Spleen (tissue), 11 donors: ENCODE measurements around the gene TINAG. TPM values are rescaled to one million over a fixed set of nuclear protein-coding genes. Genes with fewer than 3 reads are reported as not detected.
"Not testable (repeated sequence)": the region's sequence is repeated elsewhere in the genome, so short reads cannot be mapped to it uniquely, and the experiment has no call there.

Experiments used
- DNase-seq: peaks from one replicate; pipeline ENCODE4 v3.0.0-alpha.2; 2020
- H3K27ac ChIP-seq, 8 donors: fragments of 200-600 bp; sonication (generic) in 7 of 8; 1 replicate in 4 of 8; 2 replicates in 4 of 8; pipeline versions ENCODE4 v1.5.0 to v1.8.0; 2016 to 2021; ENCODE audit warnings: inconsistent platforms in 4 of 8, mild to moderate bottlenecking in 4 of 8, moderate library complexity in 1 of 8
- H3K27me3 ChIP-seq, 7 donors: fragments of 200-600 bp; sonication (generic) in 6 of 7; replicated peaks in 1 of 7; 1 replicate in 4 of 7; 2 replicates in 3 of 7; pipeline versions ENCODE4 v1.5.0 to v1.8.0; 2016 to 2021; ENCODE audit warnings: inconsistent platforms in 3 of 7, mild to moderate bottlenecking in 1 of 7
- H3K36me3 ChIP-seq, 6 donors: fragments of 200-600 bp; sonication (generic) in 5 of 6; 1 replicate in 4 of 6; 2 replicates in 2 of 6; pipeline versions ENCODE4 v1.5.0 to v1.8.0; 2016 to 2021; ENCODE audit warnings: inconsistent platforms in 2 of 6
- H3K4me1 ChIP-seq, 6 donors: fragments of 200-600 bp; sonication (generic) in 5 of 6; 1 replicate in 3 of 6; 2 replicates in 3 of 6; pipeline versions ENCODE4 v1.5.0 to v1.8.0; 2016 to 2021; ENCODE audit warnings: inconsistent platforms in 3 of 6
- H3K4me3 ChIP-seq, 8 donors: fragments of 200-600 bp; sonication (generic) in 7 of 8; 1 replicate in 4 of 8; 2 replicates in 4 of 8; pipeline versions ENCODE4 v1.5.0 to v1.8.0; 2016 to 2021; ENCODE audit warnings: inconsistent platforms in 4 of 8, mild to moderate bottlenecking in 4 of 8, moderate library complexity in 2 of 8
- H3K9me3 ChIP-seq, 8 donors: fragments of 200-600 bp; sonication (generic) in 7 of 8; 1 replicate in 4 of 8; 2 replicates in 4 of 8; pipeline versions ENCODE4 v1.5.0 to v1.8.0; 2016 to 2021; ENCODE audit warnings: inconsistent platforms in 4 of 8
- CTCF ChIP-seq, 11 experiments: fragments of 200-600 bp in 7 of 11; fragments of 450-650 bp in 4 of 11; sonication (generic) in 4 of 11; IDR thresholded peaks in 8 of 11; conservative IDR thresholded peaks in 3 of 11; 1 replicate in 7 of 11; 2 replicates in 4 of 11; pipeline versions ENCODE4 v1.4.0 to v1.8.0; 2016 to 2021; ENCODE audit warnings: antibody characterized with exemption in 11 of 11, inconsistent platforms in 4 of 11, mild to moderate bottlenecking in 1 of 11
- POLR2A ChIP-seq, 3 donors: fragments of 450-650 bp; IDR thresholded peaks; one replicate each; pipeline ENCODE4 v1.5.1; 2017; ENCODE audit warnings: antibody characterized with exemption in 3 of 3, mild to moderate bottlenecking in 1 of 3
- POLR2AphosphoS5 ChIP-seq, 3 donors: sonication (generic); formaldehyde crosslinking; IDR thresholded peaks; one replicate each; pipeline ENCODE4 v1.5.1; 2017; ENCODE audit warnings: antibody characterized with exemption in 3 of 3
- WGBS, 5 donors: extraction: QIAGEN DNeasy Blood & Tissue Kit in 3 of 5; methylation state at CpG; one replicate each; pipeline versions ENCODE4 v1.1.5 to v1.1.7; 2013 to 2018; 5-methylcytosine and 5-hydroxymethylcytosine counted together
- intact Hi-C: fragments of 100-400 bp; cut with DNase I; formaldehyde crosslinking; loops from one replicate; pipeline ENCODE4 v1.15.0; 2023; ENCODE audit warnings: low total_unique reads
- polyA plus RNA-seq, 3 donors: library from polyadenylated mRNA; stranded (reverse); fragments of 200-250 nt; gene quantifications; one replicate each; pipeline ENCODE4 v1.2.1, GENCODE V29; 2013
- total RNA-seq, 7 donors: library from RNA; depleted of rRNA in 3 of 7; stranded (reverse); fragments of >200 nt in 3 of 7; fragmentation: NEBNext Ultra II Directional in 4 of 7; extraction: Animal tissue kit (Norgen Biotek cat#: 25700) in 4 of 7; gene quantifications; one replicate each; pipeline versions ENCODE4 v1.1.0 to v1.2.1, GENCODE V29; 2016 to 2021
- donor health status: healthy with polysubstance abuse.
- donor health status: DM: no; HTN: no; CAD: no; lungs with moderate emphysema.
- donor health status: DM: no; HTN: no; CAD: no.
- donor health status: Bipolar disorder and iron deficiency.
- donor health status: healthy.
- donor health status: DM: no; HTN: no; CAD: no.
- donor health status: DM: yes; HTN: yes; CAD: no.

The TINAG gene
- total and polyA plus RNA-seq, 10 donors = not detected

- no peak overlapping the region for H3K4me3 ChIP-seq
- no peaks in the 10 kb centered on the region for H3K4me1 ChIP-seq
- intact Hi-C loops = no loop called here
- no peak for DNase-seq
- H3K36me3 ChIP-seq = no peaks in the 10 kb centered on the region
- no peak for TF ChIP-seq POLR2AphosphoS5 (IDR thresholded peaks at IDR 0.05)
- no peak for TF ChIP-seq POLR2A (IDR thresholded peaks at IDR 0.05)
- TF ChIP-seq CTCF (IDR thresholded peaks at IDR 0.05 in 8 of 11, conservative IDR thresholded peaks at IDR 0.05 in 3 of 11) = no peak
- 77 to 89% (median 84%) methylated on average over 7 of the region's 7 CpGs for WGBS, 5 donors
- no peaks in the 10 kb centered on the region for H3K27me3 ChIP-seq
- peaks cover 0 to 53% (median 31%) of the 10 kb centered on the region in 8 donors for H3K9me3 ChIP-seq
- no peak overlapping the region for H3K27ac ChIP-seq
Observed at GRCh38 chr6:54327631-54328030, 19.4 kb downstream of the TINAG start.

DNA sequence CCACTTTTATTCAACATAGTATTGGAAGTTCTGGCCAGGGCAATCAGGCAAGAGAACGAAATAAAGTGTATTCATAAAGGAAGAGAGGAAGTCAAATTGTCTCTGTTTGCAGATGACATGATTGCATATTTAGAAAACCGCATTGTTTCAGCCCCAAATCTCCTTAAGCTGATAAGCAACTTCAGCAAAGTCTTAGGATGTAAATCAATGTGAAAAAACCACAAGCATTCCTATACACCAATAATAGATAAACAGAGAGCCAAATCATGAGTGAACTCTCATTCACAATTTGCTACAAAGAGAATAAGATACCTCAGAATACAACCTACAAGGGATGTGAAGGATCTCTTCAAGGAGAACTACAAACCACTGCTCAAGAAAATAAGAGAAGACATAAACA is 23.3 kb downstream of the TINAG start:
- H3K27me3 ChIP-seq, H3K4me1 ChIP-seq, H3K36me3 ChIP-seq, H3K4me3 ChIP-seq, intact Hi-C loops, H3K27ac ChIP-seq, DNase-seq: not testable (repeated sequence)
- 62 to 72% (median 67%) methylated on average over 2 of the region's 2 CpGs for WGBS, 5 donors
- peaks cover 0 to 62% (median 33%) of the 10 kb centered on the region in 8 donors for H3K9me3 ChIP-seq

DNA sequence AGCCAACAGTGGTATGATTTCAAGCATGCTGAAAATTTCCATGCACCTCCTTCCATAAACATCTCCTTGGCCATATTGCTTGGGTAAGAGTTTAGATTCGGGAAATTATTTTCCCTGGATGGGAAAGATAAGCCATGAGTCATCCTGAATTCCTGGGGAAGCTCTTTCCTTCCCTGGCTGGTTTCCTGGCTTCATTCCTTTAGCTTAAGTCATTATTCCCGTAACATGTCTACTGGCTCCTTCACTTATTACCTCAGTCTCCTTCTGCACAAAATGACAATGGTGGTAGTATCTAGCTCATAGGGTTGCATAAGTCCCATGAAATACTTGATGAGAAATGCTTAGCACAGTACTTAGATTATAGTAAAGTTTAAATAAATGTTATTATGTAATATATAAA is 27.6 kb downstream of the TINAG start:
- peaks cover 0 to 26% (median 12%) of the 10 kb centered on the region in 8 donors for H3K9me3 ChIP-seq
- WGBS, 5 donors = 41 to 59% (median 52%) methylated on average over 2 of the region's 2 CpGs
- intact Hi-C loops = no loop called here
- no peak for DNase-seq
- H3K4me1 ChIP-seq = no peaks in the 10 kb centered on the region
- TF ChIP-seq POLR2AphosphoS5 (IDR thresholded peaks at IDR 0.05) (no peak), POLR2A (IDR thresholded peaks at IDR 0.05) (no peak), CTCF (IDR thresholded peaks at IDR 0.05 in 8 of 11, conservative IDR thresholded peaks at IDR 0.05 in 3 of 11) (no peak)
- no peak overlapping the region for H3K4me3 ChIP-seq
- no peaks in the 10 kb centered on the region for H3K36me3 ChIP-seq
- H3K27ac ChIP-seq = no peak overlapping the region
- H3K27me3 ChIP-seq = no peaks in the 10 kb centered on the region

DNA sequence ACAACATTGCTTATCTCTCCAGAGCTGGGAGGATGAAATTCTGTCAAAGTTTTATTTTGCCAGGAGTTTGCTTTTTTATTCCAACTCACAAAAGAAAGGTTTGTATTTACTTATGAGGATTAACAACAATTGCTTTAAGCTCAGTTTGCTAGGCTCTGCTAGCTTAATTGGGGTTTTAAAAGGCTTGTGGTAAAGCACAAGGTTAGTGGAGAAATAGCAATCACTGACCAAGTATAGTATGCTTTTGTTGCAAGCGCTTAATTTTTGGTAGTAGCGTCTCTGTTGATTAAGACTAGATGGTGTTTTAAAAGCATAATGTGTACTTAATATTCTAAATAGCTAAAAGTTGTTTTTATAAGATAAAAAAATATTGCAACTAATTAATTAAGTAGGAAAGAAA is 45.7 kb downstream of the TINAG start:
- H3K9me3 ChIP-seq = no peaks in the 10 kb centered on the region
- DNase-seq = no peak
- no peak overlapping the region for H3K4me3 ChIP-seq
- intact Hi-C loops = no loop called here
- no peaks in the 10 kb centered on the region for H3K36me3 ChIP-seq
- TF ChIP-seq POLR2AphosphoS5 (IDR thresholded peaks at IDR 0.05) = no peak
- no peak for TF ChIP-seq POLR2A (IDR thresholded peaks at IDR 0.05)
- no peak for TF ChIP-seq CTCF (IDR thresholded peaks at IDR 0.05 in 8 of 11, conservative IDR thresholded peaks at IDR 0.05 in 3 of 11)
- WGBS, 5 donors = 89 to 94% (median 91%) methylated on average over 2 of the region's 2 CpGs
- H3K4me1 ChIP-seq = no peaks in the 10 kb centered on the region
- no peaks in the 10 kb centered on the region for H3K27me3 ChIP-seq
- no peak overlapping the region for H3K27ac ChIP-seq

DNA sequence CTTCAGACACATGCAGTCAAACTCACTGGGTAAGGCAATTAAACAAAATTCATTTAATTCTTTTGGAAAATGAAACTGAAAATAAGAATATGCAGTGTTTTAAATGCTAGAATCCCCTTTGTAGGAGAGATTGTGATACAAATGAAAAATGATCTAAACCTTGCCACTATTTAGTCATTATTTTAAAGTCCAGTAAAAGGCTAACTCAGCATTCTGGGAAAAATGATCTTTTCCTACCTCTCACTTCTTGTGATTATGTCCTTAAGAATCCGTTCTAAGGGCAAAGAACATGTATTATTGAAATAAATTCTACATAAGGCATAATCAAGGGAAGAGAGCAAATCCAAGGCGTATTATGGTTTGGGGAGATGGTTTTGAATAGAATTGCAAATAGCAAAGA is 46.4 kb downstream of the TINAG start:
- DNase-seq = no peak
- H3K27me3 ChIP-seq = no peaks in the 10 kb centered on the region
- H3K4me3 ChIP-seq = no peak overlapping the region
- no peaks in the 10 kb centered on the region for H3K4me1 ChIP-seq
- TF ChIP-seq CTCF (IDR thresholded peaks at IDR 0.05 in 8 of 11, conservative IDR thresholded peaks at IDR 0.05 in 3 of 11) = no peak
- TF ChIP-seq POLR2AphosphoS5 (IDR thresholded peaks at IDR 0.05) = no peak
- no peaks in the 10 kb centered on the region for H3K36me3 ChIP-seq
- H3K9me3 ChIP-seq = no peaks in the 10 kb centered on the region
- 73 to 82% (median 76%) methylated on average over 2 of the region's 2 CpGs for WGBS, 5 donors
- no peak overlapping the region for H3K27ac ChIP-seq
- intact Hi-C loops = no loop called here
